Endothelial cell of umbilical vein (primary cell): ENCODE data around the gene HAUS3. TPM values are rescaled to one million over a fixed set of nuclear protein-coding genes. Genes with fewer than 3 reads are reported as not detected.

ENCODE experiments used
- BruUV-seq: library from RNA; stranded (reverse); fragments of 400-500 nt; replicated peaks from 2 replicates; lab custom pipeline; 2021; lab: Mats Ljungman, UMichigan
- CTCF ChIA-PET: fragments of 300-600, 350-600 bp; sonication (Branson Sonifier 250); formaldehyde crosslinking; loops from one replicate; lab custom pipeline; 2021; ENCODE audit warnings: antibody characterized with exemption, inconsistent platforms; lab: Charles Lee
- POLR2A ChIA-PET: fragments of 300-600, 350-600 bp; sonication (Branson Sonifier 250); formaldehyde crosslinking; loops from one replicate; lab custom pipeline; 2021; ENCODE audit warnings: antibody characterized with exemption, inconsistent platforms; lab: Charles Lee
- DNase-seq: peaks from one replicate; pipeline ENCODE4 v3.0.0-alpha.2; 2011; ENCODE audit warnings: low read depth, low spot score
- FAIRE-seq: peaks from 2 replicates; lab custom pipeline; 2011; peaks lifted over from hg19 to GRCh38; lab: Jason Lieb, UNC
- H2AFZ ChIP-seq: 2 replicates; pipeline ENCODE4 v1.6.0; 2012; ENCODE audit warnings: low read depth, low read length, control low read depth, inconsistent platforms
- H3K27ac ChIP-seq: 2 replicates; pipeline ENCODE4 v1.5.1; 2011; ENCODE audit warnings: low read depth, mild to moderate bottlenecking, control low read depth, low read length, moderate library complexity; ENCODE audit not compliant: insufficient read depth
- H3K27me3 ChIP-seq, 2 experiments: 2 replicates each; pipeline versions ENCODE4 v1.6.0 to v1.6.1; 2011; ENCODE audit warnings: low read length in 2 of 2, mixed read lengths in 1 of 2; ENCODE audit not compliant: control insufficient read depth in 2 of 2, insufficient read depth in 2 of 2
- H3K36me3 ChIP-seq, 2 experiments: 2 replicates in 1 of 2; 3 replicates in 1 of 2; pipeline ENCODE4 v1.5.1; 2011; ENCODE audit warnings: low read length in 2 of 2, mild to moderate bottlenecking in 1 of 2, moderate library complexity in 1 of 2; ENCODE audit not compliant: control insufficient read depth in 2 of 2, insufficient read depth in 2 of 2; ENCODE audit errors: extremely low read depth in 1 of 2
- H3K4me1 ChIP-seq: 3 replicates; pipeline ENCODE4 v1.5.1; 2011; ENCODE audit warnings: mild to moderate bottlenecking, low read length; ENCODE audit not compliant: control insufficient read depth, insufficient read depth; ENCODE audit errors: extremely low read depth
- H3K4me2 ChIP-seq: 2 replicates; pipeline ENCODE4 v1.6.1; 2011; ENCODE audit warnings: low read length, control low read depth, mixed read lengths; ENCODE audit not compliant: insufficient read depth
- H3K4me3 ChIP-seq, 3 experiments: fragments of 200-600 bp in 1 of 3; sonication (generic), shearing (Covaris generic) in 1 of 3; replicated peaks in 1 of 3; 2 replicates each; pipeline ENCODE4 v1.5.1; 2011 to 2016; ENCODE audit warnings: control low read depth in 3 of 3, low read length in 3 of 3, mild to moderate bottlenecking in 2 of 3, inconsistent platforms in 1 of 3, low read depth in 1 of 3, moderate library complexity in 1 of 3; ENCODE audit not compliant: insufficient read depth in 1 of 3
- H3K79me2 ChIP-seq: 2 replicates; pipeline ENCODE4 v1.6.0; 2012; ENCODE audit warnings: low read length, inconsistent platforms; ENCODE audit not compliant: control insufficient read depth, insufficient read depth
- H3K9ac ChIP-seq: replicated peaks from 2 replicates; pipeline ENCODE3; 2011; ENCODE audit warnings: low read length, control low read depth; ENCODE audit not compliant: insufficient read depth; ENCODE audit errors: extremely low read depth
- H3K9me1 ChIP-seq: replicated peaks from 3 replicates; pipeline ENCODE4 v1.6.0; 2011; ENCODE audit warnings: mild to moderate bottlenecking, low read length; ENCODE audit not compliant: control insufficient read depth, insufficient read depth; ENCODE audit errors: extremely low read depth
- H3K9me3 ChIP-seq: replicated peaks from 2 replicates; pipeline ENCODE4 v1.5.1; 2012; ENCODE audit warnings: low read length, inconsistent platforms; ENCODE audit not compliant: control insufficient read depth, insufficient read depth
- H4K20me1 ChIP-seq: replicated peaks from 2 replicates; pipeline ENCODE3; 2011; ENCODE audit warnings: mild to moderate bottlenecking, low read length; ENCODE audit not compliant: control insufficient read depth, insufficient read depth; ENCODE audit errors: extremely low read depth
- CTCF ChIP-seq, 2 donors: IDR thresholded peaks; 1 replicate in 1 of 2; 2 replicates in 1 of 2; pipeline ENCODE4 v1.5.1; 2011; ENCODE audit warnings: low read length in 2 of 2, mild to moderate bottlenecking in 2 of 2, moderate library complexity in 2 of 2, control low read depth in 1 of 2, inconsistent platforms in 1 of 2, low read depth in 1 of 2; ENCODE audit not compliant: insufficient read depth in 1 of 2; ENCODE audit errors: extremely low read depth in 1 of 2
- EZH2 ChIP-seq: IDR thresholded peaks from 2 replicates; pipeline ENCODE4 v1.6.1; 2012; ENCODE audit warnings: borderline replicate concordance, low read depth, mild to moderate bottlenecking, moderate library complexity, low read length, inconsistent platforms; ENCODE audit not compliant: severe bottlenecking
- FOS ChIP-seq: IDR thresholded peaks from 2 replicates; pipeline ENCODE4 v1.6.1; 2011; ENCODE audit warnings: mild to moderate bottlenecking, low read length, moderate library complexity, borderline replicate concordance; ENCODE audit not compliant: insufficient read depth
- GATA2 ChIP-seq: IDR thresholded peaks from 2 replicates; pipeline ENCODE4 v1.7.0; 2011; ENCODE audit warnings: low read depth, mild to moderate bottlenecking, moderate library complexity, mixed read lengths, low read length; ENCODE audit not compliant: insufficient read length, insufficient read depth
- JUN ChIP-seq: IDR thresholded peaks from 2 replicates; pipeline ENCODE4 v1.6.1; 2011; ENCODE audit warnings: borderline replicate concordance, low read depth; ENCODE audit not compliant: insufficient read length, insufficient read depth
- MAX ChIP-seq: IDR thresholded peaks from 2 replicates; pipeline ENCODE4 v1.6.1; 2011; ENCODE audit not compliant: insufficient read depth, insufficient read length
- MYC ChIP-seq: IDR thresholded peaks from one replicate; pipeline ENCODE4 v1.6.1; 2011; ENCODE audit warnings: mild to moderate bottlenecking, low read depth, low read length
- POLR2A ChIP-seq: IDR thresholded peaks from 2 replicates; pipeline ENCODE4 v1.6.1; 2012; ENCODE audit warnings: low read depth, mild to moderate bottlenecking, control low read depth, low read length
- POLR2AphosphoS5 ChIP-seq: IDR thresholded peaks from 2 replicates; pipeline ENCODE4 v1.6.1; 2012; ENCODE audit warnings: low read depth, mild to moderate bottlenecking, control low read depth, low read length, moderate library complexity; ENCODE audit not compliant: insufficient read depth
- dilution Hi-C: fragments of 300-500 bp; cut with MboI; formaldehyde crosslinking; loops from one replicate; pipeline ENCODE4 v1.15.0; 2019; ENCODE audit warnings: low sequenced_read_pairs; ENCODE audit not compliant: extremely low pct_ligation_motif_present
- intact Hi-C: fragments of 100-400 bp; cut with micrococcal nuclease; formaldehyde crosslinking; loops from one replicate; pipeline ENCODE4 v1.10.0; 2022
- polyA plus RNA-seq, 4 experiments: library from polyadenylated mRNA; depleted of rRNA in 3 of 4; stranded (reverse) in 3 of 4; unstranded in 1 of 4; fragments of >200 nt; gene quantifications; 2 replicates each; pipeline versions ENCODE4 v1.2.1 to v1.2.3, GENCODE V29; 2011 to 2012; ENCODE audit warnings: missing spikeins in 1 of 4
- total RNA-seq: library from RNA; stranded (reverse); gene quantifications from 2 replicates; pipeline ENCODE4 v1.2.3, GENCODE V29; 2021

The HAUS3 gene
- total and polyA plus RNA-seq, 2 donors (not counting 3 experiments of a cell fraction or from before 2014, with no cell fraction given), result 4.4 to 15.9 TPM

- Histone ChIP-seq H3K79me2 (no peaks in the 10 kb centered on the region), H3K4me3 (no peak overlapping the region), H3K27ac (no peak overlapping the region), H3K4me2 (no peak overlapping the region), H3K9ac (no peak overlapping the region), H3K36me3 (peaks cover 2 to 21% of the 10 kb centered on the region in 2 experiments), H3K9me3 (no peaks in the 10 kb centered on the region), H4K20me1 (no peaks in the 10 kb centered on the region), H3K27me3 (no peaks in the 10 kb centered on the region), H3K9me1 (no peaks in the 10 kb centered on the region), H2AFZ (no peak overlapping the region), H3K4me1 (peaks cover 1% of the 10 kb centered on the region)
- CTCF ChIA-PET, result interaction anchor here (1.5 kb wide), 1 partner anchor 27 kb away, joined by 5 read pairs; no protein-coding TSS in a partner anchor
- POLR2A ChIA-PET, result interaction anchor here (0.6 kb wide), 1 partner anchor 222 kb away, joined by 3 read pairs; the partner anchor contains the start of gene RNF4
- no peak for TF ChIP-seq MYC
- no peak for TF ChIP-seq POLR2A
- no peak for TF ChIP-seq GATA2
- TF ChIP-seq FOS, result no peak
- TF ChIP-seq POLR2AphosphoS5, result no peak
- no peak for TF ChIP-seq CTCF (IDR thresholded peaks at IDR 0.05; ENCODE audit: extremely low read depth in 1 of 2, insufficient read depth in 1 of 2, low read depth in 1 of 2, low read length in 2 of 2)
- no peak for TF ChIP-seq MAX
- no peak for TF ChIP-seq EZH2
- TF ChIP-seq JUN, result no peak
- DNase-seq, result no peak
- dilution Hi-C loops (no loop called here), intact Hi-C loops (no loop called here)
- FAIRE-seq, result no peak
- BruUV-seq, result no TSS peak
Measured at GRCh38 chr4:2247128-2248043, 5.5 kb upstream of the HAUS3 start.
